Heart left ventricle (tissue), 13 donors: Measurements from ENCODE around the gene ABCA13.

Experiments
- POLR2A ChIP-seq, 2 donors: fragments of 450-650 bp; IDR thresholded peaks; one replicate each; pipeline ENCODE4 v1.6.1; 2017; ENCODE audit warnings: antibody characterized with exemption in 2 of 2, mild to moderate bottlenecking in 2 of 2, moderate library complexity in 2 of 2
- TF ChIP-seq, protein P1 (sequence below), 12 donors: fragments of 200-600 bp; sonication (generic) in 4 of 12; IDR thresholded peaks; one replicate each; pipeline versions ENCODE4 v1.5.0 to v1.8.0; 2018 to 2022; ENCODE audit warnings: antibody characterized with exemption in 12 of 12, mild to moderate bottlenecking in 5 of 12
- donor health status: ischemic (EF 13 %, LVEDD 7.1; RV severe dilation, severe dysfunction).
- donor health status: DM: no; HTN: yes; CAD: no.
- donor health status: DM: no; HTN: no; CAD: no.
- donor health status: ischemic (EF 25% LVEDD 6.9; RV normal size, moderate dysfunction).
- donor health status: ischemic (EF 25% LVEDD 5.7; RV mildly dilated, moderate dysfunction).
- donor health status: ischemic (EF 35%, LVEDD 5.7; RV mildly dilated, moderate dysfunction).
- donor health status: nonischemic (EF 11% LVEDD 7.7; RV severe dilation, severe dysfunction).
- donor health status: DM: yes; HTN: yes; CAD: no.
- donor health status: PGD.
- donor health status: ischemic (EF 29% LVEDD 5.4; RV normal size, mild dysfunction).
- donor health status: nonischemic (EF 23%, LVEDD 6.1; RV moderate dilation, normal function).

DNA sequence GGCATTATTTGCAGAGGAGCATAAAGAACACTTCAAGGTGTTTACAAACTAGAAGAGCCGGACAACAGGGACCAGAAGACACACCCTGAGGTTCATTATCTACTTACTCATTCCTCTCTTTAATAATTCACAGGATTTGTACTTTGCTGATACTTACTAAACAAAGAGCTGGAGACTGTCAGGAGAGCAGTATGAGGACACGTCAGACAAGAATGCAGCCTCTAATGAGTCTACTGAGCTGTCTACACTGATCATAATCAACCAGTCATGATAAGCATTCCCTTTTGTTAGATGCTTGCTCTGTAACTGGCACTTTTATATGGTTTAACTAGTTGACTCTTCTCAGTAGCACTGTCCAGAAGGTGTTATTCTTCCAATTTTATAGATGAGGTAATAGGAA lies 509.7 kb downstream of the ABCA13 start:
- TF ChIP-seq, protein P1, sequence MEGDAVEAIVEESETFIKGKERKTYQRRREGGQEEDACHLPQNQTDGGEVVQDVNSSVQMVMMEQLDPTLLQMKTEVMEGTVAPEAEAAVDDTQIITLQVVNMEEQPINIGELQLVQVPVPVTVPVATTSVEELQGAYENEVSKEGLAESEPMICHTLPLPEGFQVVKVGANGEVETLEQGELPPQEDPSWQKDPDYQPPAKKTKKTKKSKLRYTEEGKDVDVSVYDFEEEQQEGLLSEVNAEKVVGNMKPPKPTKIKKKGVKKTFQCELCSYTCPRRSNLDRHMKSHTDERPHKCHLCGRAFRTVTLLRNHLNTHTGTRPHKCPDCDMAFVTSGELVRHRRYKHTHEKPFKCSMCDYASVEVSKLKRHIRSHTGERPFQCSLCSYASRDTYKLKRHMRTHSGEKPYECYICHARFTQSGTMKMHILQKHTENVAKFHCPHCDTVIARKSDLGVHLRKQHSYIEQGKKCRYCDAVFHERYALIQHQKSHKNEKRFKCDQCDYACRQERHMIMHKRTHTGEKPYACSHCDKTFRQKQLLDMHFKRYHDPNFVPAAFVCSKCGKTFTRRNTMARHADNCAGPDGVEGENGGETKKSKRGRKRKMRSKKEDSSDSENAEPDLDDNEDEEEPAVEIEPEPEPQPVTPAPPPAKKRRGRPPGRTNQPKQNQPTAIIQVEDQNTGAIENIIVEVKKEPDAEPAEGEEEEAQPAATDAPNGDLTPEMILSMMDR (IDR thresholded peaks at IDR 0.05): no peak
- no peak for TF ChIP-seq POLR2A (IDR thresholded peaks at IDR 0.05)
